ENCODE data around the gene IRAG1.
A peak's percentile ranks its signal among the peaks of the same experiment; 100 is the strongest.

IRAG1 gene

DNA sequence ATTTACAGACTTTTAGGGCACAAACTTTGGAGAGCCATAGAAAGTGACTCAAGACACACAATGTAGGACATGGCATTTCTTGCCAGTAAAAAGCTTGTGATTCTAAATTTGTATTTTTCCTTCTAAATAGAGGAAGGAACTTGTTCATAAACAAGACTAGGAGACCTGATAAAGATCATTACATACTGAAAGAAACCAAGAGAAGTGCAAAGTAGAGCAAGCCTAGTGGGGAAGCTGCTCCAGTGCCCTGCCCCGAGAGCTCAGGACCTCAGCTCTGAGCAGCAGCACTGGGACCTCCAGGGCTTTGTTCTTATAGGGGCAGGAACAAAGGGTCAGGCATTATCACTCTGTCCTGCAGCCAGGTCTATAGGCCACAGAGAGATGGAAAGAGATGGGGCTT, 7.2 kb downstream of the IRAG1 start:
- TF ChIP-seq GATA3 (IDR thresholded peaks at IDR 0.05; ENCODE audit: low read depth, low read length) (no peak), GATA2 (IDR thresholded peaks at IDR 0.05; ENCODE audit: low read depth, low read length) (no peak)

GRCh38 chr11:10683429-10683828, 10.1 kb downstream of the IRAG1 start:
- TF ChIP-seq GATA3 (IDR thresholded peaks at IDR 0.05; ENCODE audit: low read depth, low read length): no peak
- no peak for TF ChIP-seq GATA2 (IDR thresholded peaks at IDR 0.05; ENCODE audit: low read depth, low read length)

DNA sequence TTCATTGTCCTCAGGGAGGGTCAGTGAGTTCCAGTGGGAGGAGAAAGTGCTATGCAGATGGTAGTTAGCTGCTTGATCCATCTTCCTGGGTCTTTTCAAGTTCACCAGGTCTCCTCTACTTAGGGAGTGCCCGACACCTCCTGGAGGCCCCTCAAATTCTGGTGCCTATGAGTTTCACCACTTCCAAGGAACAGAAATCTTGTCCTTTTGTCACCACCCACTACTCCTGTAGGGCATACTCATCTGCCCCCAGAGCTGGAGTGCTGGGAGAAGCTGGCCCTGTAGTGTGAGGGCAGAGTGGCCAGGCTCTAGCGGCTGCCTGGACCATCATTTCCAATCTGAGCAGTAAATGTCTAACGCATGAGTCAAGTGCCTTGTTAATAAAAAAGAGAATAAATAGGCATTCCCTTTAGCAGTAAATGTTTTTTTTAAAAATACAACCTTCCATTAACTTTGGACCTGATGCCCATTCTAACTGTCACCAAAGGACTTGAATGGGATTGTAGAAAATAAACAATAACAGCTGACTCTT, 12.5 kb downstream of the IRAG1 start:
- no peak for TF ChIP-seq GATA3 (IDR thresholded peaks at IDR 0.05; ENCODE audit: low read depth, low read length)
- no peak for TF ChIP-seq GATA2 (IDR thresholded peaks at IDR 0.05; ENCODE audit: low read depth, low read length)

DNA sequence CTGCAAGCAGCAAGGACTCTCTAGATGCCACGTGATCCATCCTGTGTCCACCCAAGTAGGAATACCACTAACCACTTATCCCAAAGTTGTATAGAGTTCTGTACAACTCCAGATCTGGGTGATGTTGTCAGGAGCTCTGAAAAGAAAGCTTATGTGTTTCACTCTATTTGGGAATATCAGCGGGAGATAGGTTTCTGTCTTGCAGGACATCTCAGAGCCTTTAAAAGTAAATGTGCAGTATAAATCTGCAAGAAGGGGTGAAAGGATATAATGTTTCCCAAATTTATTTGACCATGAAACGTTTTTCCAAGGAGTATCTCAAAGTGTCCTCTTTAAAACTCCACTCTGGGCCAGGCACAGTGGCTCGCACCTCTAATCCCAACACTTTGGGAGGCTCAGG, 13.9 kb downstream of the IRAG1 start:
- no peak for TF ChIP-seq GATA2 (IDR thresholded peaks at IDR 0.05; ENCODE audit: low read depth, low read length)
- no peak for TF ChIP-seq GATA3 (IDR thresholded peaks at IDR 0.05; ENCODE audit: low read depth, low read length)

DNA sequence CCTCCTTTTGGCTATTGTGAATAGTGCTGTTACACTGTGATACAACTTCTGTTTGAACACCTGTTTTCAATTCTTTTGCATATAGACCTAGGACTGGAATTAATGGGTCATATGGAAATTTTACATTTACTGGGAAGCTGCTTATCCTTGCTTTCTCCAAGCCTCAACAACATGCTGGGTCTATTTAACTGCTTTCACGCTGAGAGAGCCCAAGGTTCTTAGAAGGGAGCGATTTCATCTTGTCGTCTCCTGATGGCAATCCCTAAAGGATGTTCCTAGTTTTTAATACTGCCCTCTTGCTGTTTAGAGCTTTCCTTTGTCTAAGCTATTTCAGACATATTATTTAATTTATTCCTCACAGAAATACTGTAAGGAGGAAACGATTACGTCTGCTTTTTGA, 15.5 kb downstream of the IRAG1 start:
- TF ChIP-seq GATA2 (IDR thresholded peaks at IDR 0.05; ENCODE audit: low read depth, low read length): no peak
- no peak for TF ChIP-seq GATA3 (IDR thresholded peaks at IDR 0.05; ENCODE audit: low read depth, low read length)

GRCh38 chr11:10676919-10677318, 16.6 kb downstream of the IRAG1 start:
- TF ChIP-seq GATA3 (IDR thresholded peaks at IDR 0.05; ENCODE audit: low read depth, low read length) (no peak), GATA2 (IDR thresholded peaks at IDR 0.05; ENCODE audit: low read depth, low read length) (no peak)

DNA sequence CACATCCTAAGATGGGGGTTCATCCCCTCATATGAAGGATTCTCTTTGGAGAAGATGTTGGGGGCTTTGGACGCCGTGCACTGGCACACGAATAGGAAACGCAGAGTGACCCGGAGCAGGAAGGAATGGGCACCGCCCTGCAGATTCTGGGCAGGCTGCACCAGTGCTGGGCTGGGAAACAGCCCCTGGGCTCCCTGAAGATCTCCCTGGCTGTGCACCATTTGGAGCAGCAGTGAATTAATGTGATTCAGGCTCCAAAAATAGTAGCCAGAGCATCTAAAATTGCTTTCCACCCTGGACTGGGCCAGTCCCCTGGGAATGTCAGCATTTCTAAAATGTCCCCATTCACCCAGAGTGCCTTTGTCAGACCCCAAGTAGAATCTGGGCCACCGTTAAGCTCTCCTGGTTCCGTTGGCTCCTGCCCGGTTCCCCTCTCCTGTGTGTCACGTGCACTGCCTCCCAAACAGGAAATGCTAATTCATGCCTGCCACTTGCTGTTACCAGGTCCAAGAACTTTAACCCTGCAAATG, 18.6 kb downstream of the IRAG1 start:
- no peak for TF ChIP-seq GATA3 (IDR thresholded peaks at IDR 0.05; ENCODE audit: low read depth, low read length)
- TF ChIP-seq GATA2 (IDR thresholded peaks at IDR 0.05; ENCODE audit: low read depth, low read length): no peak

DNA sequence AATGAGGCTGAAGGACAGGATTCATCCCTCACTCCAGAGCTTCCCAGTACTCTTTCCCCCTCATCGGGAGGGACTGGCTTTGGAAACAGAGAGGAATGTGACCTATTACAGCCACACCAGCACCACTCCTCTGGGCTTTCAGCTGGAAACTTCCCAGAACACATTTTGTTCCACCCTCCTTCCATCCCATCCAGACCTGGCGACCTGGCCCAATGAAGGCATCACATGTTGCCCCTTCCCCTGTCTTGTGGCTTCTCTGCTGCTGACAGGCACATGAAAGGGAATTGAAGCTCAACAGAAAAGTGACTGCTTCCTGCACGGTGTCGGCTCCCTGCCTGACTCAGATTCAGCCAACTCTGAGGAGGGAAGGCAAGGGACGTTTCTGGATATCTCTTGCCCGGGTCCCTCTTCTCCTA, 19.1 kb downstream of the IRAG1 start:
- TF ChIP-seq GATA3 (IDR thresholded peaks at IDR 0.05; ENCODE audit: low read depth, low read length) (no peak), GATA2 (IDR thresholded peaks at IDR 0.05; ENCODE audit: low read depth, low read length) (no peak)

DNA sequence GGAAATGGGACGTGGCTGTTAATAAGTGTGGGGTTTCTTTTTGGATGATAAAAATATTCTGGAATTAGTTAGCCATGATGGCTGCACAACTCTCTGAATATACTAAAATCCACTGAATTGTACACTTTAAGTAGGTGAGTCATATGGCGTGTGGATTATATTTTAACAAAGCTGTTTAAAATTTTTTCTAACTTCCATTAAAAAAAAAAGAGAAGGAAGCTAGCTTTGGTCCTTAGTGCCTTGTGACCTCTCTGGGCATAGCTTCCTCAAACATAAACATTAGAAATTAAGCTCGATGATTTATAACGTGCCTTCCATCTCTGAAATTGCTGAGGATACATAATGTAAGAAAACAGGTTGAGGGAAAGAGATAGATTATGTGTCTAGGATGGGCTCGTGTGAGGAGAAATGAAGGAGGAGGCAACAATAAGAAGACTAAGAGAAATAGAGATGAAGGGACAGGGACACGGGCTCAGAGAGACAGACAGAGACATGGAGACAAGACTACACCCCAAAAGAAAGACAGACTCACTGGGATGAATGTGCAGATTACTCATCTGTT, 20.0 kb downstream of the IRAG1 start:
- TF ChIP-seq GATA3 (IDR thresholded peaks at IDR 0.05; ENCODE audit: low read depth, low read length) (no peak), GATA2 (IDR thresholded peaks at IDR 0.05; ENCODE audit: low read depth, low read length) (no peak)

GRCh38 chr11:10670099-10670498, 23.5 kb downstream of the IRAG1 start:
- TF ChIP-seq GATA3 (IDR thresholded peaks at IDR 0.05; ENCODE audit: low read depth, low read length): no peak
- TF ChIP-seq GATA2 (IDR thresholded peaks at IDR 0.05; ENCODE audit: low read depth, low read length): no peak

DNA sequence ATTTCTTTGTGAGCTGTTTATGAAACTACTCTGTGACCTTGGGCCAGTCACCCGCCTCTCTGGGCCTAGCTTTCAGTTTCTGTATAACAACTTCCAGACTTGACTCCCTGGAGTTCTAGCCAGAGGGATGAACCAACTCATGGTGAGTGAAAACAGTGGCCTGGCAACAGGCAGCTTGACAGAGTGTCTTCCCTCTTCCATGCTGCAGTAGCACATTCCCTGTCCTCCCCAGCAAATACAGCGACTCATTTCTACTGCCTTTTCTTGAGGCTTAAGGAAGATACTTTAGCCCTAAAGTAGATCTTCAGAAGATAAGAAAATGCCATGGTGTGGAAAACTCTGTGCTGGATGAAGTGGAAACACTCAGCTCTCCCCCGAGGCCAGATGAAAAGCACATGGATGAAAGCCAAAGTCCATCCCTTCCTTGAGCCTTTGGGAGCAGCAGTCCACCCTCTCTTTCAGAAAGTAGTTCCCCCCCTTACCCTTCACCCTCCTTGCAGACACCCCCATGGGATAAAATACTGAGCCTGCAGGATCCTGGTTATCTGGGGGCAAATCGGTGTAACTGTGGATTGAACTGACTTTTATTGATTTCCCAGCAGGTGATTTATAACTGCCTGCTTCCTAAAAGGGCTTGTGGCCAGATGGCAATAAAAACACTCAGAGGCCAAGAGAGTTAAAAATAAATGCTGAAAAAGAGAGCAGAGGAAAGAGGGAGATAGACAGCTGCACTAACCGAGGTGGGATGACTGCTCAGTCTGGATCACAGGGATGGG, 24.1 kb downstream of the IRAG1 start:
- TF ChIP-seq GATA2 (IDR thresholded peaks at IDR 0.05; ENCODE audit: low read depth, low read length) (peak; percentile 87), GATA3 (IDR thresholded peaks at IDR 0.05; ENCODE audit: low read depth, low read length) (peak; percentile 75)

DNA sequence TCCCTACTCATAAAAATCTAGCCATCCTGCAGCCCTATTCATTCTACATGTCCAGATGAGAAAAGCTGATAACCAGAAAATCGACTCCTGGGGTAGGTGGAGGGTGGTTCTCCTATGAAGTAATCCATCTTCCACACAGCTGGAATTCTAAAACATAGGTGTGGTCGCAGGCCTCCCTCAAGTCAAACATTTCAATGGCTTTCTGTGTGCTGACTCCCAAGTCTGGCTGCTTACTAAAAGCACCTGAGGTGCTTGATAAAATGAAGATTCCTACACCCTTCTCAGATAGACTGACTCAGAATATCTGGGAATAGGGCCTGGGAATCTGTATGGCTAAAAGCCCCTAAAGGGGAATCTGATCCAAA, 26.1 kb downstream of the IRAG1 start:
- no peak for TF ChIP-seq GATA3 (IDR thresholded peaks at IDR 0.05; ENCODE audit: low read depth, low read length)
- no peak for TF ChIP-seq GATA2 (IDR thresholded peaks at IDR 0.05; ENCODE audit: low read depth, low read length)

- TF ChIP-seq GATA2 (IDR thresholded peaks at IDR 0.05; ENCODE audit: low read depth, low read length) (no peak), GATA3 (IDR thresholded peaks at IDR 0.05; ENCODE audit: low read depth, low read length) (no peak)
Measured at GRCh38 chr11:10666556-10667520, 26.7 kb downstream of the IRAG1 start.

- TF ChIP-seq GATA3 (IDR thresholded peaks at IDR 0.05; ENCODE audit: low read depth, low read length): no peak
- TF ChIP-seq GATA2 (IDR thresholded peaks at IDR 0.05; ENCODE audit: low read depth, low read length): no peak
Measured at GRCh38 chr11:10664496-10664895, 29.1 kb downstream of the IRAG1 start.

All from SH-SY5Y (cell line).